ENCODE data around the gene TALDO1. TPM values are rescaled to one million over a fixed set of nuclear protein-coding genes. Genes with fewer than 3 reads are reported as not detected.

The TALDO1 gene
- total RNA-seq, 1 experiment from 2014 or later: 137 TPM

GRCh38 chr11:809287-810039, 62.2 kb downstream of the TALDO1 start, which contains the start of gene RPLP2:
Gene RPLP2 (plus strand): TSS chr11:809967. CDS start chr11:810235, 268 bp downstream.
- peak within 1 kb of the TSS; percentile 95 for H3K4me3 Mint-ChIP-seq (ENCODE audit: unreplicated experiment)
- BruUV-seq (replicated peaks): no TSS peak
- POLR2A ChIA-PET: interaction anchor here (0.5 to 8.3 kb wide), 25 partner anchors 9 to 600 kb away, joined by 3 to 149 read pairs (median 4); partner anchors contain the start of genes AP2A2, CD151, CEND1 and GATD1
- TF ChIP-seq, protein P1, sequence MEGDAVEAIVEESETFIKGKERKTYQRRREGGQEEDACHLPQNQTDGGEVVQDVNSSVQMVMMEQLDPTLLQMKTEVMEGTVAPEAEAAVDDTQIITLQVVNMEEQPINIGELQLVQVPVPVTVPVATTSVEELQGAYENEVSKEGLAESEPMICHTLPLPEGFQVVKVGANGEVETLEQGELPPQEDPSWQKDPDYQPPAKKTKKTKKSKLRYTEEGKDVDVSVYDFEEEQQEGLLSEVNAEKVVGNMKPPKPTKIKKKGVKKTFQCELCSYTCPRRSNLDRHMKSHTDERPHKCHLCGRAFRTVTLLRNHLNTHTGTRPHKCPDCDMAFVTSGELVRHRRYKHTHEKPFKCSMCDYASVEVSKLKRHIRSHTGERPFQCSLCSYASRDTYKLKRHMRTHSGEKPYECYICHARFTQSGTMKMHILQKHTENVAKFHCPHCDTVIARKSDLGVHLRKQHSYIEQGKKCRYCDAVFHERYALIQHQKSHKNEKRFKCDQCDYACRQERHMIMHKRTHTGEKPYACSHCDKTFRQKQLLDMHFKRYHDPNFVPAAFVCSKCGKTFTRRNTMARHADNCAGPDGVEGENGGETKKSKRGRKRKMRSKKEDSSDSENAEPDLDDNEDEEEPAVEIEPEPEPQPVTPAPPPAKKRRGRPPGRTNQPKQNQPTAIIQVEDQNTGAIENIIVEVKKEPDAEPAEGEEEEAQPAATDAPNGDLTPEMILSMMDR (IDR thresholded peaks at IDR 0.05; ENCODE audit: unreplicated experiment): no peak
- peaks cover 51% of the 10 kb centered on the region for H3K36me3 Mint-ChIP-seq (ENCODE audit: insufficient read depth, unreplicated experiment)
- CTCF ChIA-PET: interaction anchor here (0.7 kb wide), 1 partner anchor 32 kb away, joined by 3 read pairs; no protein-coding TSS in a partner anchor
- no peaks in the 10 kb centered on the region for H3K9me3 Mint-ChIP-seq (ENCODE audit: unreplicated experiment)
- H3K4me1 Mint-ChIP-seq (ENCODE audit: insufficient read depth, unreplicated experiment): peaks cover 12% of the 10 kb centered on the region
- H3K27ac Mint-ChIP-seq (ENCODE audit: low read depth, unreplicated experiment): peak within 1 kb of the TSS; percentile 97
- H3K27me3 Mint-ChIP-seq (ENCODE audit: insufficient read depth, unreplicated experiment): no peaks in the 10 kb centered on the region
- DNase-seq (ENCODE audit: unreplicated experiment): peak; percentile 97
- intact Hi-C loops (cut with micrococcal nuclease): loop anchor here (5.0 kb wide), 1 partner anchor 33 kb away; the partner anchor contains the start of genes POLR2L and TSPAN4

- Mint-ChIP-seq H3K27me3 (ENCODE audit: insufficient read depth, unreplicated experiment) (no peaks in the 10 kb centered on the region), H3K4me3 (ENCODE audit: unreplicated experiment) (peak overlapping the region; percentile 95), H3K4me1 (ENCODE audit: insufficient read depth, unreplicated experiment) (peaks cover 12% of the 10 kb centered on the region), H3K9me3 (ENCODE audit: unreplicated experiment) (no peaks in the 10 kb centered on the region), H3K27ac (ENCODE audit: low read depth, unreplicated experiment) (peak overlapping the region; percentile 97), H3K36me3 (ENCODE audit: insufficient read depth, unreplicated experiment) (peaks cover 48% of the 10 kb centered on the region)
- intact Hi-C loops (cut with micrococcal nuclease): no loop called here
- TF ChIP-seq, protein P1 (IDR thresholded peaks at IDR 0.05; ENCODE audit: unreplicated experiment): no peak
- DNase-seq (ENCODE audit: unreplicated experiment): no peak
- CTCF ChIA-PET: no interaction called here
- POLR2A ChIA-PET: interaction anchor here (0.6 to 8.3 kb wide), 20 partner anchors 9 to 304 kb away, joined by 3 to 149 read pairs (median 6); partner anchors contain the start of genes CD151, GATD1, IRF7 and PHRF1
- BruUV-seq (replicated peaks): TSS peak; percentile 74
Measured at GRCh38 chr11:810040-810567, 62.8 kb downstream of the TALDO1 start.

DNA sequence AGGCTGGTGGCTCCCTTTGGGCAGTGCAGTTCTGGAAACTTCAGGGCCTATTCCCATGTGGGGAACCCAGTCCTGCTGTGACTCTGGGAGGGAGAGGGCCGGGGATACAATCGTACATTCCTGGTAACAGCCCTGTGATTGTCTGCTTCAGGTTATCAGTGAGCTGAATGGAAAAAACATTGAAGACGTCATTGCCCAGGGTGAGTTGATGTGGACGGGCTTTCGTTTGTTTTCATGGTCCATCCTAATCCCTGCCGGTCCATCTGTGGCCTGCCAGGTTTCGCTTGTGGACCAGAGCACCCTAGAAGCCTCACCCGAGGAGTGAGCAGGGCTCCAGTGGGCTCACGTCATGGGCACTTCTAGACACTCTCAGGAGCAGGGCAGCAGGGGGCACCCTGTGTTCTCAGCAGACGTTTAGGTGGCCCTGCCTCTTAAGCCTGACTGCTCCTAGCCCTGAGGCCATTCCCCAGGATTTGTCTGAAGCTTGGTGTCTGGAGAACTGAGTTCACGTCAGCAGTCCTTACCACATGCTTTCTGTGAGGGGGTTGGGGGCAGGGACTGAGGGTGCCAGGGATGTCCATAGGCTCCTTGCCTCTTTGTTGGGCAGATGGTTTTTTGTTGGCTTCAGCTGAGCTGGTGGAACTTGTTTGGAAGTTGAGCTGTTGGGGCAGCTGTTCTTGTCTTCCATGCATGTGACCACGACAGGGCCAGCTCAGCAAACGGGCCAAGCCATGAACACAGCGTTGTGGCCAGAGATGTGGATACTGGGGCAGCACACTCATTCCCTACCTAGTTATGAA, 64.4 kb downstream of the TALDO1 start:
- H3K27ac Mint-ChIP-seq (ENCODE audit: low read depth, unreplicated experiment): no peak overlapping the region
- peak; percentile 51 for DNase-seq (ENCODE audit: unreplicated experiment)
- TF ChIP-seq, protein P1 (IDR thresholded peaks at IDR 0.05; ENCODE audit: unreplicated experiment): no peak
- no TSS peak for BruUV-seq (replicated peaks)
- ChIA-PET CTCF (interaction anchor here (0.6 kb wide), 2 partner anchors 36 to 164 kb away, joined by 3 to 4 read pairs; no protein-coding TSS in a partner anchor), POLR2A (interaction anchor here (0.7 to 2.0 kb wide), 12 partner anchors 9 to 116 kb away, joined by 3 to 31 read pairs (median 4); partner anchors contain the start of genes CD151, DEAF1, PNPLA2 and TSPAN4)
- peaks cover 12% of the 10 kb centered on the region for H3K4me1 Mint-ChIP-seq (ENCODE audit: insufficient read depth, unreplicated experiment)
- peaks cover 40% of the 10 kb centered on the region for H3K36me3 Mint-ChIP-seq (ENCODE audit: insufficient read depth, unreplicated experiment)
- no peaks in the 10 kb centered on the region for H3K27me3 Mint-ChIP-seq (ENCODE audit: insufficient read depth, unreplicated experiment)
- peak overlapping the region; percentile 95 for H3K4me3 Mint-ChIP-seq (ENCODE audit: unreplicated experiment)
- H3K9me3 Mint-ChIP-seq (ENCODE audit: unreplicated experiment): no peaks in the 10 kb centered on the region
- intact Hi-C loops (cut with micrococcal nuclease): no loop called here

All from MCF 10A (cell line).